HG02852 (cell line): ENCODE data around the gene SAP130.

ENCODE experiments used
- ATAC-seq: cut with Tn5 transposase; IDR thresholded peaks from one replicate; pipeline ENCODE4 v1.9.1; 2021; ENCODE audit warnings: mild to moderate bottlenecking, moderate library complexity; ENCODE audit not compliant: unreplicated experiment

SAP130 gene

DNA sequence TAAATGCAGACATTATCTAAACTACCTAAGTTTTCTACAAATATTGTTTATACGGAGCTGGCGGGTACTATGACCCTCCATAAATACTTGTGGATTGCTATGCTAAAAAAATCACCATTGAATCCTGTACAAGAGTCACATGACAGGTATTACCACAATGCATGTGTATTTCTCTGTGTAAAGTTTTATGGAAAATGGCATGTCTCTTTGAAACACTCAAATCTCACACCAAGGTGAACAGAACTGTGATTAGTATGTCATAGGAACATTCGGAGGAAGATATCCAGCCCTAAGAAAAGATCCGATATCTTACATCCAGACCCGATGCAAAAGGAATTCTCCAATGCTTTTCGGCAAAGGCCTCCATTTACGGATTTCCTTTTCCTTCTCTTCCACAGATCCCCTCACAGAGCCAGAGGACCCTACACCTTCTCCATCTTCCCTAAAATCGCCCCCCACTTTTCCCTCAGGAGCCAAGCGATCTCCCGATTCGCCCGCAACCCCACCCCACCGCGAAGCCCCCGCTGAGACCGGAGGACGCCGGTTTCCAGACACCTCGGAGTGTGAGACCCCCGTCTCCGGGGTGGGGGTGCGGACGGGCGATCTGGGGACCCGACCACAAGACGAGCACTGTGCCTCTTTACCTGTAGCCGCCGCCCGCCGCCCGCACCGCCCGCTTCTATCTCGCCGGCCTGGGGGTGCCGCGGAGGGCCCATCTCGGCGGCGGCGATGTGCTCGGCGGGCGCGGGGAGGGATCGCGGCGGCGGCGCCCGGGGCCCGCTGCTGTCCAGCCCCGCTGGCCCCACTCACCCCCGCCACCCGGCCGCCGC is 1.2 kb downstream of the SAP130 start:
- ATAC-seq: peak; percentile 4

DNA sequence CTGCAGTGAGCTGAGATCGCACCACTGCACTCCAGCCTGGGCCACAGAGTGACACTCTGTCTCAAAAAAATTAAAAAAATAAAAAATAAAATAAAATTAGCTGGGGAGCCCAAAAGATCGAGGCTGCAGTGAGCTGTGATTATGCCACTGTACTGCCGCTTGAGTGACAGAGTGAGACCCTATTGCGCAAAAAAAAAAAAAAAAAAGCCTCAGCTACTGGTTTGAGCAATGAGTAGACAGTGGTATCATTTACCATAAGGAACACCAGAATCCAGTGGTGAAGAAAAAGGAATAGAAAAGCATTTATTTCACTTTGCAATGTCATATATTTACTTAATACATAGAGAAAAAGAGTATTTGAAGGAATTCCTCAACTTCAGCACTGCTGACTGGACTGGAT is 3.0 kb downstream of the SAP130 start:
- no peak for ATAC-seq

DNA sequence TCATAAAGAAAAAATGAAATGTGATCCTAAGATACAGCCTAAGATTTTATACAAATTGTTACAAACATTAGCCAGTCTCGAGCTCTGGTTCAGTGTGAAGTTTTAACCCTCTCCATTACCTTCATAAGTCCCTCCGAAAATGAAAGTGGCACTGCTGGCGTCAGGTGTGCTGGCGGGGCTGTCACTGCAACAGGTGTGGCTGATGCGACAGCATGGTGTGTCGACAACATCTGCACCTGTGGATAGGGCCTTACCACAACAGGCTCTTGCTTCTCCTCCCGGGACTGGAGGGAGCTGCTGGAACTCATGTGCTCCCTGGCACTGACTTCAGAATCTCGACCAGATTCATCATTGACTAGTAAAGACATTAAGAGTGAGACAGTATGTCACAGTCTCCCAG is 10.3 kb downstream of the SAP130 start:
- no peak for ATAC-seq

DNA sequence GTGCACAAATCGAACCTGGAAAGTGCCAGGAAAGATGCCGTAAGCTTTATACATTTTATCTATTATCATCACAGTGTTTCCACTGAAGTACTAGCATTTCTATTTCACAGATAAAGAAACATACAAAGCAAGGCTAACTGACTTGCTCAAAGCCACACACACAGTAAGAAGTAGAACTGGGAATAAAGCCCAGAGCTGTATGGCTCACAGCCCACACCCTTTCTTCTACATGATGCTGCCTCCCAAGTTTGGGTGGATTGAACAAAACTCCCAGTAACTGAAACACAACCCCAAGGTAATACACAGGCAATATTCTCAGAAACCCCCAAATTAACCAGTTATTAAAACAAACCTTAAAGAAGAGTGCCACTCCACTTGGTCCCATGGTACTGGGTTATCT is 11.2 kb downstream of the SAP130 start:
- no peak for ATAC-seq

DNA sequence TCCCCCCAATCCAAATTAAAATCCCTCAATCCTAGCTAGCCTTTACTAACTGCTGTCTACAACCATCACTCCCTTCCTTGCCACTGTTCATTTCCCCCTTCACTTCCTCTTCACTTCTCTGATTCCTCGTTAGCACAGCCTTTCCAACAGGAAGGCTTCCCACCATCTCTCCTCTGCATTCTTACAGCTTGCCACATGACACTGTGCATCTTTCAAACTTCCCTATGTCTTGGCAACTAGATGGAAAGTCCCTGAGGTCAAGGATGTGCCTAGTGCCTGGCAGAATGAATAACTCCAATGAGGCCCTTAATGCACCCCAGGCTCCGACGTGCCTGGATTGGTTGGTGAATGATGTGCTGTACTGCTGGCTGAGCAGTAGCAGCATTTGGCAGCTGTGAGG is 15.2 kb downstream of the SAP130 start:
- no peak for ATAC-seq

DNA sequence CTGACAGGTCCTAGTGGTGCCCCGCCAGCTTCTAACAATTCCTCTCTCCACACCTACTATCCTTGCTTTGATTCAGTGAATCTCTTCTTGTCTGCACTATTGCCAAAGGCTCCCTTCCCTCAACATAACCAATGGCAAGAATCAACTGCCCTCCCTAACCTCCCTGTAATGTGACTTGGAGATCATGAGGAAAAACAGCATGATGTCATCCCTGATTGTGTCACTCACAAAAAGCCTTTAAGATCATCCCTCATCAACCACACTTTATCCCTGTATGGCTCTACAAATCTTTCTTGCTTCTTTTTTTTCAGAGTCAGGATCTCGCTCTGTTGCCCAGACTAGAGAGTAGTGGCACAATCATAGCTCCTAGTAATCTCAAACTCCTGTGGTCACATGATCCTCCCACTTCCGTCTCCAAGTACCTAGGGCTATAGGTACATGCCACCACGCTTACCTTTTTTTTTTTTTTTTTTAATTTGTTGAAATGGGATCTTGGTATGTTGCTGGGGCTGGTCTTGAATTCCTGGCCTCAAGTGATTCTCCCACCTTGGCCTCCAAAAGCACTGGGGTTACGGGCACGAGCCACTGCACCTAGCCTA is 19.7 kb downstream of the SAP130 start:
- no peak for ATAC-seq

DNA sequence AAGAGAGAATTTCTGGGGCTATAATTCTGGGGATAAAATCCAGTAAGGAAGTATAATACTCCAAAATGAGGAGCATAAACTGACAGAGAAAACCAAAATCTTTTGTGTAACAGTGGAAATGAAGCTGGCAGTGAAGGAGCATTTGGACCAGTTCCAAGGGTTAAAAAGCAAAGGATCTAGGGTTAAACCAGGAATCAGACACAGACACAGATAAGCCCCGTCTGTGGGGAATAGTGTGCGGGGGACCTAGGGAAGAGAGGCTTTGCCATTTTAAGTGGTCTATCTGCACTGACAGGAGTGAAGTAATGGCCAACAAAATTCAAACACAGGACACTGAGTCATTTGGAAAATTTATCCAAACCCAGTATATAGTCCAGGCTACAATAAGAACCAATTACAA is 23.4 kb downstream of the SAP130 start:
- ATAC-seq: no peak

DNA sequence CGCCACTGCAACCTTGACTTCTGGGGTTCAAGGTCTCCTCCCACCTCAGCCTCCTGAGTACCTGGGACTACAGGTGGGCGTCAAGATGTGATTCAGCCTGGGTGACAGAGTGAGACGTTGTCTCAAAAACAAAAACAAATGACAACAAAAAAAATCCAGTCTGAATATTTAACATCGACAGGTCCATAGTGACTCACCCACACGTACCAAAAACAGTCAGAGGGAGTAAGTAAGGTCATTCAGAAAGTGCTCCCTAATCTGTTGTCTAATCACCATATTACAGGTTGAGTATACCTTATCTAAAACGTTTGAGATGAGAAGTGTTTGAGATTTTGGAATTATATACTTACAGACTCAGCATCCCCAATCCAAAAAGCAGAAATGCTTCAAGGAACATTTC is 24.4 kb downstream of the SAP130 start:
- ATAC-seq: no peak

DNA sequence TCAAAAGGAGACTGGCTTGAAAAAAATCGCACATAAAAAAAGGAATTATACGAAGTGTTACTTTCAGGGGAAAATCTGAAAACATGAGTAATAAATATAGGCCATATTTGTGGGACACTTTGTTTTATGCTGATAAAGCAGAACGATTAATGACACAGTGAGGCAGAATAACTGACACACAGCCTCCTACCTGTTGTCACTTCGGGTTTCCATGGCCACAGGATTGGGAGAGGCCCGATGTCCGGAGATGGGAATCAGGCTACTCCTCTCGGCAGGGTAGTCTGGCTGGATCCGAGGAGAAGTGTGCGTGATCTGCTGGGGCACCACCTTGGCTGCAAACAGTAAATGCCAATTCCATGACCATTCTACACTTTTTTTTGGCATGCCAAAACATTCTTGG is 31.7 kb downstream of the SAP130 start:
- no peak for ATAC-seq

DNA sequence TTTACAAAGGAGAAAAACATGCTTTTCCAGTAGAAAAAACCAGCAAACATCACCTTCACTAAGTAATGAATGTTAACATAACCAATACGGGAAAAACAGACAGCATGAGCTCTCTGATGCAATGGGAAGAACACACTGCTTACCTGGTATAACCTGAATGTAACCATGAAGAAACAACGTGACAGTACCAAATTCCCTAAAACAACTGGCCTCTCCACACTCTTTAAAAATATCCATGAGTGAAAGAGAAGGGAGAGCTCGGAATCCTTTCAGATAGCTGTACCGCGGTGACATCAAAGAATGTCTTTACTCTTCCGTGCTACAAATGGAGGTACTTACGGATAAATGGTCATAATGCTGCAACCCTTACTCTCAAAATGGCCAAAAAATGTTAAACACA is 32.1 kb downstream of the SAP130 start:
- no peak for ATAC-seq

DNA sequence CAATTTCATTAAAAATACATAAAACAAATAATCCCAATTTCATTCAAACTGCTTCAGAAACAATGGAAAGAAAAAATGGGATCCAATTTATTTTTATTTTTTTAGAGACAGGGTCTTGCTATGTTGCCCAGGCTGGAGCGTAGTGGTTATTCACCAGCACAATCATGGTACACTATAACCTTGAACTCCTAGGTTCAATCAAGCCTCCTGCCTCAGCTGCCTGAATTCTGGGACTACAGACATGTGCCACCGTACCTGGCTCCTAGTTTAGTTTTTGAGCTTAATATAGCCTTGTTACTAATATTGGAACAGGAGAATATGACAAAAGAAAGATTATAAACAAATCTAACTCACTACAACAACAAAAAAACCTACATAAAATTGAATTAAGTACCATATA is 34.2 kb downstream of the SAP130 start:
- no peak for ATAC-seq

DNA sequence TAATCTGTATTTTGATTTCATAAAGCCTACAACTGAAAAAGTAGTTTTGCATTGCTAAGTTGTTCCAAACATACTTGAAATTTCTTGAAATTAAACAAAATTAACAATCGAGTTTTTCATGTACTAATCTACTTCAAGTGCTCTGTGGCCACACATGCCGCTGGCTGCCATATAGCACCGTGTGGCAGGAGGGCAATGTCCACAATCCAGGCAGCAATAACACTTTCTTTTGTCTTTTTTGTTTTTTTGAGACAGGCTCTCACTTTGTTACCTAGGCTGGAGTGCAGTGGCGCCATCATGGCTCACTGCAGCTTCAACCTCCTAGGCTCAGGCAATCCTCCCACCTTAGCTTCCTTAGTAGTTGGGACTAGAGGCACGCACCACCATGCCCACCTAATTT is 36.1 kb downstream of the SAP130 start:
- no peak for ATAC-seq

DNA sequence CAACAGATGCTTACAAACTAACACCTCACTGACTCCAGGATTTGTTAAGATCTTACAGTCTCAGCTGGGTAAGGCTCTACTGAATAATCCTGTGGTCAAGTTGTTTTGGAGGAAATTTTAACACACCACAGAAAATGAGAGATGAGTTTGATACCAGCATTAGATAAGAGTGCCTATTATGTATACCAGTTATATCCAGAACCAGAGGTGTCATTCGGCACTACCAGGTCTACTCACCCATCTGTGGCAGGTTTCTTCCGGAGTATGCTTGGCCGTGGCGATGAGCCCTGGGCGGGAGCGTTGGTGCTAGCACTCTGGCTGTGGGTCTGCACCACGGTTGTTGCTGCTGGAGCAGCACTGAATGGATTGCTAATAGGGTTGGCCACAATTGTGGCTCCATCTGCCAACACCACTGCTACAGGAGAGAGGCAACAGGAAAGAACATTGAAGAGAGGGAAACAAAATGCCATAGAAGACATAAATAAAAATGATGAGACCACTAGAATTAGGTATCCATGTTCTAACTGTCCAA is 41.2 kb downstream of the SAP130 start:
- no peak for ATAC-seq

DNA sequence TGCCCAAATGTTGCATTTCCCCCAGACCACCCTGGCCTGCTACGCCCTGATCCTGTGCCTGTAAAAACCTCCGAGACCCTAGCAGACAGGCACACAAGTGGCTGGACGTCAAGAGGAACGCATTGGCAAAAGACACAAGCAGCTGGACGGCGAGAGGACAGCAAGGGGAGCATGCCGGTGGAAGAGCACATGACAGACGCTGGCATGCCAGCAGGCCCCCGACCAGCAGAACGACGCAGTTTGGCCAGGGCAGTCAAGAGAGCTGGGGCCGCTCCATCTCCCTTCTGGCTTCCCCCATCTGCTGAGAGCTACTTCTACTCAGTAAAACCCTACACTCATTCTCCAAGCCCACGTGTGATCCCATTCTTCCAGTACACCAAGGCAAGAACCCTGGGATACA is 42.1 kb downstream of the SAP130 start:
- no peak for ATAC-seq

DNA sequence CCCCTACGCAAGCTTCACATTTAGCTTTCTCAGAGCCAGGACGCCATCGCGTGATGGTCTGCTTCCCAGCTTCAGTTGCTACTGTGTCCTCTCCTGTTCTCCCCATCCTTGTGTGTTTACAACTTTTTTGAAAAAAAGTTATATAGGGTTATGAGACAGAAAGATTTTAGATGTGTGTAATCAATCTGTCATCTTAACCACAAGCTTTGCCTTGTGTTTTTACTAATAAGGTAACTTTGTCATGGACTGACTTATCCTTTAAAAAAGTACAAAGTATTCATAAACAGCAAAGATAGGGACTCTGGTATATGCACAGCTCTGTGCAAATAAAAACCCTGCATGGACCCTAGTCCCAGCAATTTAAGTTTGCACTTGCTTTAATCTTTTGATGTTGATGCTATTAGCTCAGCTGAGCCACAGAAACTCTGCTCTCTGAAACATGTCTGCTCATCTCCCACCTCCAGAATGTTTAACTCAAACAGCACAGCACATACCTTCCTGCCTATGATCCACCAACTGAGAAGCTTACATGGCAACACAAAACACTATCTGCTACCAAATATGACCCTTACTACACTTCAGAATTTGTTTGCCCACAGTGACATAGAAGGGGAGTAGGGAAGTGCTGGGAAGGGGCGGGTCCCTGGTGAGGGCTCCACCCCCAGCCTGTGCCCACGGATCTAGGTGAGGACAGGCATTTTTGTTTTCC is 42.7 kb downstream of the SAP130 start:
- no peak for ATAC-seq

DNA sequence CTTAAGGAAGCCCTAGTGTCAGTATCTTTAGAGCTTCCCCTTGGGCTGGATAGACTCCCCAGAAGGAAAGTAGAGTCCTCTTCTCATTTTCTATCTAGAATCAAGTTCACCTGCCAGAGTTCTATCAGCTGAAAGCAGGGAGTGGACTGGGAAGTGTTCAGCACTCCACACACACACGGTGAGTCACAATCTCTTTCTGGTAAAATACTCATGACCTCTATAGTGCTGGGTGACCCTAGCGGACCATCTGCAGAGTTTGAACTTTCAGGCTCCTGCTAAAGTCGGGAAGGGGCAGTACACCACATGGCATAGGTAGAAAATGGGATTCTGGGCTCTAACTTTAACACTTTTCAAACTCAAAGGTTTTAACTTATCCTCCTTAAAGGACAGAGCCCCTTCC is 43.3 kb downstream of the SAP130 start:
- ATAC-seq: no peak

DNA sequence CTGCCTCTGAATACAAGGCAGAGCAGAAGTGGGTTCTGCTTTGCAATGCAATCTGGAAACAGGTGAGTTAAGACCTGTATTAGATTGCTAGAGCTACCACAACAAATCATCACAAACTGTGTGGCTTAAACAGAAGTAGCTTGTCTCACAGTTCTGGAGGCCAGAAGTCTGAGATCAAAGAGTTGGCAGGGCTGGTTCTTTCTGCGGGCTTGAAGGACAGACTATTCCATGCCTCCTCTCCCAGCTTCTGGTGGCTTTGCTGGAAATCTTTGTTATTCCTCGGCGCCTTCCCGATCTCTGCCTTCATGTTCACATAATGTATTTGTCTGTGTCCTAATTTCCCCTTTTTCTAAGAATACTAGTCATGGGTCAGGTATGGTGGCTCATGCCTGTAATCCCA is 58.4 kb downstream of the SAP130 start:
- no peak for ATAC-seq

DNA sequence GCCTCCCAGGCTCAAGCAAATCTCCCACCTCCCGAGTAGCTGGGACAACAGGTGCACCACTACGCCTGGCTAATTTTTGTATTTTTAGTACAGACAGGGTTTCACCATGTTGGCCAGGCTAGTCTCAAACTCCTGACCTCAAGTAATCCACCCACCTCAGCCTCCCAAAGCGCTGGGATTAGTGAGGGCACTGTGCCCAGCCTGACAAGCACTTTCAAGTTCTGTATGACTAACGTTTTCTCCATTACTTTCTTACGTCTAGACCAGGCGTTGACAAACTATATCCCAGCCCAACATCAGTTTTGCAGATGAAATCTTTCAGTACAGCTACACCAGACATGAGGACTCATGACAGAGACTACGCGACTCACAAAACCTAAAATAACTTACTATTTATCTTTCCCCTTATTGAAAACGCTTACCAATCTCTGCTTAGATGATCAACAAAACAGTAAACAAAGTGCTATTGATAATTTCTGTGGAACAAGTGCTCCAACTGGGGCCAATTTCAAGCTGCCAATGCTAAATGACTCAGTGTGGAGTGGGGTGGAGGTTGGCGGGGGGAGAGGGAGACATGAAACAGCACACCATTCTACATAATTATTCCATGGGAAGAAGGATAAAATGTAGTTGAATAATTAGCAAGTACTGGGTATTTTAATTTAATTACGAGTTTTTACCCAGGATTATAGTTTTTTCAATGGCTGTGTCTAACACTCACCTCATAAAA is 59.1 kb downstream of the SAP130 start:
- no peak for ATAC-seq

DNA sequence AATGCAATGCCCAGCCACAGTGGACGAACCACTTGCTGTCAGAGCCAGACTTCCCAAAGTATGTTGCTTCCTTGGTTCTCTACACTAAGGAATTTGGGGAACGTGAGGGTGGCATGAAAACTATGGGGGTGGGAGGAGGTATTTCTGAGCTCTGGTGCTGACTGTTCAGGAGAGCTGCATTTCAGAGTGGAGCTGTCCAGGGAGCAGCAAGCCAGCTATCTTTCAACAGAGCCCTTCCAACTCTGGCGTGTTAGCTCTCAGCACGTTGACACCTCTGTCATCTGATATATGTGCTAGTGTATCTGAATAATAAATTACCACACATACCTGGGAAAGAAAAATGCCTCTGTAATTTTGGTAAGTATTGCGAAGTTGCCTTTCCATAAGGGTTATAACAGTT is 66.1 kb downstream of the SAP130 start:
- no peak for ATAC-seq

DNA sequence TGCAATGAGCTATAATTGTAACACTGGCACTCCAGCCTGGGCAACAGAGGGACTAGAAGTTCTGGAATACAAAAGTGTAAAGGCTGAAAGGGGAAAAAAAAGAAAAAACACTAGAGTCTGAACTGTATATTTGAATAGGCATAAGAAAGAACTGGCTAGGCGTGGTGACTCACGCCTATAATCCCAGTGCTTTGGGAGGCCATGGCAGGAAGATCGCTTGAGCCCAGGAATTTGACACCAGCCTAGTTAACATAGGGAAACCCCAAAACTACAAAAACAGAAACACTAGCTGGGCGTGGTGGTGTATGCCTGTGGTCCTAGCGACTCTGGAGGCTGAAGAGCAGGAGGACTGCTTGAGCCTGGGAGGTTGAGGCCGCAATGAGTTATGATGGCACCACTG is 70.6 kb downstream of the SAP130 start:
- ATAC-seq: no peak

DNA sequence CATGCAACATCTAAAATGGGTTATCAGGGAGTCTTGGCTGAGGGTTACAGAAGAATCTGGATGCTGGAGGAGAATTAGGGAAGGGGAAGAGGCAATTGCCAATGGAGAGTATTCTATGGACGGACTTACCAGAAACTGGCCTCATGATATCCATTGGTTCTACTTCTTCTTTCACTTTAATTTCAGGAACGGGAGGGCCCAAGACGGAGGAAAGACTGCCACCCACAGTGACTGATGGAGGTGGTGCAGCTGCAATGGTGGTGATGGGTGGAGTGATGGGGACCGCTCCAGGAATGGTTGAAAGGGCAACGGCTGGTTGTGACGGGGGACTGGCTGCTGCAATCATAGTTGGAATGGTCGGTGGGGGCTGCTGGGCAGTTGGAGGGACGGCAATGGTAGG is 73.0 kb downstream of the SAP130 start:
- no peak for ATAC-seq
